COR-L47 (cell line): Measurements from ENCODE around the gene ASIC1.
A peak's percentile ranks its signal among the peaks of the same experiment; 100 is the strongest.
"Not testable (repeated sequence)": the region's sequence is repeated elsewhere in the genome, so short reads cannot be mapped to it uniquely, and the experiment has no call there.

Experiments used
- DNase-seq: peaks from one replicate; lab custom pipeline; 2025; lab: John Stamatoyannopoulos, UW

The ASIC1 gene

DNA sequence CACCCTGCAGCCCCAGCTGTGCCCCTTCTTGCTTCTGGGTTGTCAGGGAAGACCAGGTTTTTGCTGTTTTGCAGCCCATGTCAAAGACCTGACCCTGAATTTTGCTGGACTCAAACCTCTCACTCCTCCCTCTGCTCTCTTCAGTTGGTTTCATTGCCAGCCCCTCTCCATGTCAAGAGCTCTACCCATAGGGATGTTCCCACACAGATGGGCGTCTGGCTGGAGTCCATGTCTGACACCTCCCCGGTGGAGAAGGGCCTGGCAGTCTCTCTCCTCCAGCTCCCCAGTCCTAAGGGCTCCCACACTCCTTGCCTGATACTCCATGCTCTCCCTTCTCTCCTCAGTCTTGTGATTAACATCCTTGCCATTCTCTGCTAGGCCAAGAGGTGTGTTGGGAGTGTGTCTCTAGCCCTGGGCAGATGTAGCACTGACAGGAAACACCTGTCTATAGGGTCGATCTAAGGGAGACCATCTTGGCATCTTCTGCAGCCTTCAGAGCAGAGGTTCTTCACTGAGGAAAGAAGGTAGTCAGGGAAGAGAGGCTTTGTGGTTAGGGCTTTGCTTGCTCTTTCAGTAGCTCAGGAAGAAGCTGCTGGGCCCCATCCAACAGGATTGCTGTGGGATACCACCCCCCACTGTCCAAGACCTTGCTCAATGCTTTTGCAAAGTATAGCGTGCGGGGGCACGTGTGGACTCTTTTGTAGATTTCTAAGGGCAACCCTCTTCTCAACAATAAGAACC is 4.7 kb downstream of the ASIC1 start:
- no peak for DNase-seq

DNA sequence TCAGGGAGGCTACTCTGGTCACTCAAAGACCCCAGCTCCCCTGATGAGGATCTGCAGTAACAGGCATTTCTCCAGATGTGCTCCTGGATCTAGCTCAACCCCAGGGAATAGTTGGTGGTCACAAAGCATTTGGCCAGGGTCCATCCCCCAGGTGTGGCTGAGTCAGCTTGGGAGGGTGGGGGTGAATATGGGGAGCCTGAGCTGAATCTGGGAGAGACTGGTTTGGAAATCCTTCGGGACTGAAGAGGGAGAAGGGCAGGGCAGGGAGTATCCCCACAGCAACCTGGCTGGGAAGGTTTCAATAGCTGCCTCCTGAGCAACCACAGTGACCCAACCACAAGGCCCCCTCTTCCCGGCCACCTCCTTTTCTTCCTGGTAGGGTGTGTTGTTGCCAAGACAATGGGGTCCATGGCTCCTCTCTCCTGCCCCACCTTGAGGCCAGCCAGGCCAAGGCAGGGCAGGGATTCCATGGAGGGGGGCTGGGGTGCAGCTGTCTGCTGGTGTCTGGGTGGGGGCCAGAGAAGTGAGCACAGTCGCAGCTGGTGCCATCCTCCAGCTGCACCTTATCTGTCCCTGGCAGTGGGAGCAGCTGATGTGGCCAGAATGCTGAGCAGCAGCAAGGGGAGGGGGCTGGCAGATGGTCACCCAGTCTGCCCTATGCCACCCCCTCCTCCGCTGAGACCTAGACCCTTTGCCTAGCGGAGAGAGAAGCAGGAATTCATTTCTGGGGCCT is 5.5 kb downstream of the ASIC1 start:
- DNase-seq = no peak

DNA sequence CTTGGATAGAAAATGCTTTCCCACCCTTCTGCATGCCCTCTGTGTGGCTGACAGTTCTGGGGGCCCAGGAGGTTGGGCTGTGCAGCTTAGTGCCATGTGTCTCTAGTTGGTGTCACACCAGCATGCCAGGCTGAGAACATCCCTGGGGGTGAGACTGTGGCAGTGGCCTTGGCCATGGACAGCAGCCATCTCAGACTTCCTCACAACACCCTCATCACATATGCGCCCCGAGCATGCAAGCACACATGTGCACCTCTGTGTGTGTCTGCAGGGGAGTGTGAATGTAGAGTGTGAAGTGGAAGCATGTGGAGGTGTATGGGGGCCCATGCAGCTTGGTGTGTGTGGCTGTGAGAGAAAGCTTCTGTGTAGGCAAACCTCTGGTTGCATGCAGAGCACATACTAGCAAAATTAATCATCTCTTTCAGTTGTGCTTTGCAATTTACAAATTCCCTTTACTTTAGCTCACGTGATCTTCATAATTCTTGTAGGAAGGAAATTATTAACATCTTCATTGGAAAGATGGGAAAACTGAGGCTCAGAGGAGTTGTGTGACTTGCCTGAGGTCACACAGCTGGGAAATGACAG is 8.4 kb downstream of the ASIC1 start:
- no peak for DNase-seq

DNA sequence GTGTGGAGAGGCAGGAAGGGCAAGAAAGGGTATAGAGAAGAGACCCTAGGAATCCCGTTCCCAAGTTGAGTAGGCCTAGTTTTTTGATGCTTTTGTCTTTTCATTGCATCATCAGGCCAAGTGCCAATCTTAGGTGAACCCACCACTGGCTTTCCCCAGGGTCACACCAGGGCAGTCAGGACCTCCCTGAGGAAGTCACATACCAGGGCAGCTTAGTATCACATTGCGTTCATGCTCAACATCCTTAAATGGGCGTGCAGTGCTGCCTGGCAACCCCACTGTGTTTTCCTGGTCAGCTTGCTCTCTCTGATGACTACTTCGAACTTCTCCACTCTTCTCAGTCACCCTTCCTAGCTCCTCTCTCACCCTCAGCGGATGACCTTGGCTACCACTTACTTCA is 9.0 kb downstream of the ASIC1 start:
- DNase-seq = no peak

- no peak for DNase-seq
These were observed 11.7 kb downstream of the ASIC1 start for GRCh38 chr12:50069069-50069468.

DNA sequence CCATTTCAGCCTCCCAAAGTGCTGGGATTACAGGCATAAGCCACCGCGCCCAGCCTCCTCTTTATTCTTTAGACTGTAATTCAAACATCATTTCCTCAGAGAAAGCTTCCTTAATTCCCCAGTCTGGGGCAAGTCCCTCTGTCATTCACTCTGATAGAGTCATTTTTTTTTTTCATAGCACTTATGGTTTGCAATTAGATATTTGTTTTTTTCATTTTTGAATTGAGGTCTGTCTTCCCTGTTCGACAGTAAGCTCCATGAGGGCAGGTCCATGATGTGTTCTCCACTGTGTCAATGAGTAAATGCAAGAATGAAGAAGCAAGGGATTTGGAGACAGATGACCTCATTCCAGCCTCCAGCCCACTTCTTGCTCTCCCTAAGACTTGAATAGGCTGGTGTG is 12.1 kb downstream of the ASIC1 start:
- no peak for DNase-seq

GRCh38 chr12:50070314-50071060 is 13.1 kb downstream of the ASIC1 start:
- peak; percentile 71 for DNase-seq

DNA sequence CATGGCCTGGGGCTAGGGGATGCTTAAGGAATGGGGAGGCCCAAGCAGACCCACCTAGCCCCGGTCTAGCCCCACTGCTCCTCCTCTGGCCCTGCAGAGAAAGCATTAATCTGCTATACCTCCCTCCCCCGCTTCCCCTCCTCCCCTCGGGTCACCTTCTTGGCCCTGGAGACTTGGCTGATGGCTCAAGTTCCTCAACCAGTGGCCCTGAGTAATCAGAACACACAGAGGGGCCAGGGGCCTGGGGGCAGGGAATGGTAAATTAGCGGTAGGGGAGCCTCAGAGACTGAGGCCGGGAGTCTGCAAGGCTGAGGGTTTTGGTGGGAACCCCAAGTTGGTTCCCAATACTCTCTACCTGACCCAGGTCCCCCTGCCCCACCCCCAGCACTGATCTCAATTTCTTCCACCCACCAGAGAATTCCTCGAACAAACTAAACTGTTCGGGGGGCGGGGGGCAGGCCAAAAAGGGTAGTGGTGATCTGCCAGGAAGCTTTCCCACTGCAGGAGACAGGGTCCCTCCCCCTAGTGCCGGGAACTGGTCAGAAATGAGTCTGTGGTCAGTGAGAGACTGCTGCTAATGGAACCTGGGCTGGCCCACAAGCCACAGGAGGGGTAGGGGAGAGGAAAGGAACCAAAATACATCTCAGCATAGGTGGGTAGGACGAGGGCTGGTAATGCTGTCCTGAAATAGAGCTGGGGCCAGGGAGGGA is 15.0 kb downstream of the ASIC1 start:
- no peak for DNase-seq

GRCh38 chr12:50073206-50073605 is 15.8 kb downstream of the ASIC1 start:
- no peak for DNase-seq

DNA sequence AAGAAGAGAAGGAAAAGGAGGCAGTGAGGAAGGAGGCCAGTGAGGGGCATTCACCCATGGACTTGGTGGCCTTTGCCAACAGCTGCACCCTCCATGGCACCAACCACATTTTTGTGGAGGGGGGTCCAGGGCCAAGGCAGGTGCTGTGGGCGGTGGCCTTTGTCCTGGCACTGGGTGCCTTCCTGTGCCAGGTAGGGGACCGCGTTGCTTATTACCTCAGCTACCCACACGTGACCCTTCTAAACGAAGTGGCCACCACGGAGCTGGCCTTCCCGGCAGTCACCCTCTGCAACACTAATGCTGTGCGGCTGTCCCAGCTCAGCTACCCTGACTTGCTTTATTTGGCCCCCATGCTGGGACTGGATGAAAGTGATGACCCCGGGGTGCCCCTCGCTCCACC is 16.3 kb downstream of the ASIC1 start:
- no peak for DNase-seq

DNA sequence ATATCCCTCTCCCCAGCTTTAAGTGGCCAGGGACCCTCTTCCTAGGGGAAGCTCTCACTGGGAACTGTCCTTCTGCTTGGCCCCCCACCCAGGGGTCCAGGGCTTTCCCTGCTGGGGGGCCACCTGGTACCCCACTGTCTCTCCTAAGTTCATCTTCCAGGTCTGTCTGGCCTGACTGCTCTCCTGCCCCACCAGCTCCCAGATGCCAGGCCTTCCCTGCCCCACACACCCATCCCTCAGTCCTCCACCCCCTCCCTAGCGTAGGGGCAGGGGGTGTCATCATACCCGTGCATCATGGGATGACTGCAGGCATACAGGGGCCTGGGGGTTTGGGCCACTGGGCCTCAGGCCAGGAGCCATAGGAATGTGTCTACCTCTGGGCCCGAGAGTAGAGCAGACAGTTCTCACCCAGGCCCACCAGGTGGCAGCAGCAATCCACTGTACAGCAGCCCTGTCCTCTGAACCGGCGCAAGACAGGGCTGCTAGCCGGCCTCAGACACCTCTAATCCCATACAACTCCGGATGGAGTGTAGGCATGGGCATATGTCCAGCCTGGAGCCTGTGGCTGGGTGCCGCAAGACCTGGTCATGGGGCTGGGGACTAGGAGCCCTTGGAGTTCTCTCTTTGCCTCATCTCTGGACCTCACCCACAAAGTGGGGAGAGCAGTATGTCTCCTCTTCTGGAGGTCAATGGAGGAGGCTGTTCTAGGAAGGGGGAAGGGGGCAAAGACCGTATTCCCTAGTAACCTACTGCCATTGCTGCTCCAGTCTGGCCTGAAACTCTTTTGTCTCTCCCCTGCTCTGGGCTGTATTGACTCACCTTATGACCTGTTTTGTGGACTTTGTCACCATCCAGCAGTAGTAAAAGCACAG is 17.8 kb downstream of the ASIC1 start:
- peak; percentile 53 for DNase-seq

DNA sequence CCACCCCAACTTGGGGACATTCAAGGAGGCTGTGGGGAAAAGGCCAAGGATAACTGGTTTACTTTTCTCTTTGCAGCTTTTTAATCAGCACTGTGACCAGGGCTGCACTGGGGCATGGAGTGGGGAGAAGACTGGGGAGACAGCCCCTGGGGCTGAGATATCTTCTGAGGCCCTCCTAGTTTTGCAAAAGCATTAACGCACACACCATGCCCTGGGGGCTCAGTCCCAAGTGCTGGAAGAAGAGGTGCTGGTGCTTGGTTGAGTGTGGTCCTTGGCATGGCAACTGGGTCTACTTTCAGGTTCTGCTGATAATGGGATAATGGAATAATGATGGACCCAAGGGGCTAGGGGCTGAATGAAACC is 18.4 kb downstream of the ASIC1 start:
- DNase-seq = no peak

GRCh38 chr12:50077099-50077498 is 19.7 kb downstream of the ASIC1 start:
- DNase-seq = no peak

DNA sequence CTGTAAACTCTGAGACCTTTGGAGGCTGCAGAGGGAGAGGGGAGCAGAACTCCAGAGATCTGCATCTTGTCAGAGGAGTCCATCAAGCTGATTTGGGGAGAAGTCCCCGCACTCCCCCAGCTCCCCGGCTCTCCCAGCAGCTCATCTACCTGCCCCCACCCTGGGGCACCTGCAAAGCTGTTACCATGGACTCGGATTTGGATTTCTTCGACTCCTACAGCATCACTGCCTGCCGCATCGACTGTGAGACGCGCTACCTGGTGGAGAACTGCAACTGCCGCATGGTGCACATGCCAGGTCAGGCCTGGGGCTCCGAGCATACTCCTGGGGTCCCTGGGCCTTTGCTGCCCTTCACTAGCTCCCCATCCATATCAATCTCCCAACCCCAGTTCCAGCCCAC is 20.9 kb downstream of the ASIC1 start:
- DNase-seq = no peak

GRCh38 chr12:50079771-50080170 is 22.4 kb downstream of the ASIC1 start:
- no peak for DNase-seq

- no peak for DNase-seq
These were observed 23.9 kb downstream of the ASIC1 start for GRCh38 chr12:50081096-50081808.

GRCh38 chr12:50082644-50083043 is 25.2 kb downstream of the ASIC1 start:
- no peak for DNase-seq

DNA sequence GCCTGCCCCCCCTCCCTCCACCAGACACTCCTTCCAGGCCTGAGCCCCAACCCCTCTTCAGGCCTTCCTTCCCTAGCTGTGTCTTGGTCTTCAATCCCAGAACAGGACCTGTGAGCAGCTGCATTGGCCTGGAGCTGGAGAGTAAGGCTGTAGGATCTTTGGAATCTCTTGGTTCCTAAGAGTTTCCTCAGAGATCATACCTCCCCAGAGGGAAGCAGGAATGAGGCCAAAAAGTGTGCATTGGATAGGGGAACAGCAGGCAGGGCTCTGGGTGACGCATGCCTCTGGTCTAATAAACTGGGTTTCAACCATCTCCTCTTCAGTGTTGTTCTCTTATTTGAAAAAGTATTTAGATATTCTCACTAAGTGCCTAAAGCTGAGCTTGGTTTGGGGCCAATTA is 25.9 kb downstream of the ASIC1 start:
- no peak for DNase-seq

- DNase-seq = not testable (repeated sequence)
These were observed 27.0 kb downstream of the ASIC1 start for GRCh38 chr12:50084409-50084774.
